GM18526 (cell line): ENCODE measurements around the gene TRAT1.

Experiments used
- POLR2A ChIP-seq: IDR thresholded peaks from 3 replicates; pipeline ENCODE4 v1.6.1; 2011; ENCODE audit not compliant: insufficient read length; ENCODE audit errors: extremely low read depth

The TRAT1 gene

GRCh38 chr3:108822123-108822897 is at the start of gene TRAT1:
Gene TRAT1 (plus strand): TSS chr3:108822786. CDS start chr3:108822928, 142 bp downstream.
- no peak for TF ChIP-seq POLR2A

GRCh38 chr3:108775649-108776048 is 46.9 kb upstream of the TRAT1 start:
- no peak for TF ChIP-seq POLR2A

GRCh38 chr3:108779496-108779895 is 43.1 kb upstream of the TRAT1 start:
- TF ChIP-seq POLR2A = no peak

- no peak for TF ChIP-seq POLR2A
Observed at GRCh38 chr3:108780235-108780634, 42.4 kb upstream of the TRAT1 start.

- TF ChIP-seq POLR2A = no peak
Observed at GRCh38 chr3:108791473-108791872, 31.1 kb upstream of the TRAT1 start.

GRCh38 chr3:108804437-108804836 is 18.1 kb upstream of the TRAT1 start:
- no peak for TF ChIP-seq POLR2A

GRCh38 chr3:108804966-108805365 is 17.6 kb upstream of the TRAT1 start:
- no peak for TF ChIP-seq POLR2A

GRCh38 chr3:108806316-108806715 is 16.3 kb upstream of the TRAT1 start:
- no peak for TF ChIP-seq POLR2A

- no peak for TF ChIP-seq POLR2A
Observed at GRCh38 chr3:108818404-108818803, 4.2 kb upstream of the TRAT1 start.

- no peak for TF ChIP-seq POLR2A
Observed at GRCh38 chr3:108820586-108820985, 2.0 kb upstream of the TRAT1 start.

GRCh38 chr3:108823227-108823626 is 641 bp downstream of the TRAT1 start:
- TF ChIP-seq POLR2A = no peak

GRCh38 chr3:108826309-108827187 is 4.0 kb downstream of the TRAT1 start:
- TF ChIP-seq POLR2A = no peak

- no peak for TF ChIP-seq POLR2A
Observed at GRCh38 chr3:108830381-108830780, 7.8 kb downstream of the TRAT1 start.

- TF ChIP-seq POLR2A = no peak
Observed at GRCh38 chr3:108830991-108831614, 8.5 kb downstream of the TRAT1 start.

GRCh38 chr3:108833611-108834010 is 11.0 kb downstream of the TRAT1 start:
- TF ChIP-seq POLR2A = no peak

GRCh38 chr3:108834551-108834950 is 12.0 kb downstream of the TRAT1 start:
- no peak for TF ChIP-seq POLR2A
